ENCODE results near the gene METTL9.
"Not testable (repeated sequence)": the region's sequence is repeated elsewhere in the genome, so short reads cannot be mapped to it uniquely, and the experiment has no call there.

GRCh38 chr16:21629616-21630539 lies 30.5 kb downstream of the METTL9 start:
- TF ChIP-seq CTCF (conservative IDR thresholded peaks at IDR 0.05 in 1 of 2, IDR thresholded peaks at IDR 0.05 in 1 of 2; ENCODE audit: low read depth in 1 of 2, low read length in 2 of 2); EZH2 (IDR thresholded peaks at IDR 0.05; ENCODE audit: low read length, missing control alignments): not testable (repeated sequence)

Data from fibroblast of lung (primary cell).